Measurements from ENCODE around the gene MOB2.

The MOB2 gene, protein sequence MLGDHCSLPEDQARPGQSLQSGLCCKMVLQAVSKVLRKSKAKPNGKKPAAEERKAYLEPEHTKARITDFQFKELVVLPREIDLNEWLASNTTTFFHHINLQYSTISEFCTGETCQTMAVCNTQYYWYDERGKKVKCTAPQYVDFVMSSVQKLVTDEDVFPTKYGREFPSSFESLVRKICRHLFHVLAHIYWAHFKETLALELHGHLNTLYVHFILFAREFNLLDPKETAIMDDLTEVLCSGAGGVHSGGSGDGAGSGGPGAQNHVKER

DNA sequence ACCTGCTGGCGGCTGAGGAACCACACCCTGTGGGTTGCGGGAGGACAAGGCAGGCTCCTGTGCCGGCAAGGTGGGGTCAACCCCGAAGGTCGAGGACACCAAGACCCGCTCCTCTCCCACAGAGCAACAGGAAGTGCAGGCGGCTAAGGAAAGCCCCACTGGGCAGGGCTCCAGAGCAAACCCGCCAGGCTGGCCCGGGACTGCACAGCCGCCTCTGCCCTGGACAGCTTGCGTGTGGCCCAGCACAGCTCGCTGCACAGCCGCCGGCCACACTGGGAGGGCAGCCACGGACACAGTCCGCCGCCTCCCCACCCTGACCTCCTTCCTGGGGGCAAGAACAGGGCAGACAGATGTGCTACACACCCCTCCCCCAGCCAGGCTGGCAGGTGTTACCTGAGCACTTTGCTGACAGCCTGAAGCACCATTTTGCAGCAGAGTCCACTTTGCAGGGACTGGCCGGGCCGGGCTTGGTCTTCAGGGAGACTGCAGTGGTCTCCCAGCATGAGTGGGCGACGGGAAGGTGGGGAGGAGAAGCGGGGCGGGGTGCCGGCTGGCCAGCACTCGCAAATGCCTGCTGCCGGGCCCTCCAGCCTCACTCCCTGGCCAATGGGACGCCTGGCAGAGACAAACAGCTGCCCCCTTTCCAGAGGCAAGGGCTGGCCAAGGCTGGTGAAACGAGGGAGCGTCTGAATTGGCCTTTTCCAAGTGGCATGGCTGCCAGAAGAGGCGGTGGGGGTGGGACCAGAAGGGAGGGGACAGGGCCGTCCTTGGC is at the start of gene MOB2:
Gene MOB2 (minus strand): TSS at position 726 of the 772 bp plus-strand sequence. CDS start 223 bp downstream, at position 503.
- no peak for DNase-seq

DNA sequence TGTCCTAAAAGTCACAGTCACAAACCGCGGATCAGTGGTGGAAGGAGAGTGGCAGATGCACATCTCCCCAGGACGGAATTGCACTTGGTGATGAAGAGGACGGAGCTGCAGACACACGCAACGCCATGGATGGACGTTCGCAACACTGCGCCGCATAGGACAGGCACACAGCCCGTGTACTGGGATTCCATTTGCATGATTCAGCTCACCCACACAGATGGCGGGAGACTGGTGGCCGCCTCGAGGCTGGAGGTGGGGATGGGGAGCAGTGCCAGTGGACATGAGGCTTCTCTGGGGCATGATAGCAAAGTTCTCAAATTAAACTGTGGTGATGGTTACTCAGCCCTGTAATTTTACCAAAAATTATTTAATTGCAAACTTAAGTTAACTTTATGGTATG is 48.1 kb upstream of the MOB2 start:
- no peak for DNase-seq

DNA sequence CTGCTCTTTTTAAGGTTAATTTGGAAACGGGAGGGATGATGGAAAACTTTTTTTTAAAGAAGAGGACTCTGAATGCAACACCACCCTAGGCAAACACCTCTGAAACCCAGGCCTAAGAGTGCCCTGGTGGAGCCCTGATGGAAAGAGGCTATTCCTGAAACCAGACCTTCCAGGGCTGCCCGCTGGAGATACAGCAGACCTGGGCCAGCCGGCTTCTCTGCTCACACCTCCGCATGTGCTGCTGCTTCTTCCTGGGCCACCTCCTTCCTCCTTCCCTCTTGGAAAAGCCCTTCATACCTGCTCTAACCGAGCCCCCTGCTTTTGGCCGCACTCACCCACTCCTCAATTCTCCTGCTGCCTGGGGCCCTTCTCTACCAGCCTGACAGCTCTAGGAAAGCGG is 47.6 kb upstream of the MOB2 start:
- no peak for DNase-seq

DNA sequence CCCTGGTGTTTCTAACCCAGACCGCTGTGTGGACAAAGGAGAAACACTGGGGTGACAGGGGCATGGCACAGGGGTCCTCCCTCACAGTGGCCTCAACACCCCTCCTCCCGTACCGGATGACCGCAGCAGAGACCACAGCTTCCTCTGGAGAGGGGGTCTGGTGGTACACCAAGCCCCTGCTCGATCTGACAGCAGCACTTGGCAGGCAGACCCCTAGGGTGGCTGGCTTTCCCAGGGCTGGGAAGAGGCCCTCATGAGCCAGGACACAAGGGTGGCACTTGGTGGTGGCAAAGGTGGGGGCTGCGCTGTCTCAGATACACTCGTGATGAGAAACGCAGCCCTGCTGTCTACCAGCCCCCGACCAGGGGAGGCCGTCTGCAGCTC is 46.8 kb upstream of the MOB2 start:
- no peak for DNase-seq

DNA sequence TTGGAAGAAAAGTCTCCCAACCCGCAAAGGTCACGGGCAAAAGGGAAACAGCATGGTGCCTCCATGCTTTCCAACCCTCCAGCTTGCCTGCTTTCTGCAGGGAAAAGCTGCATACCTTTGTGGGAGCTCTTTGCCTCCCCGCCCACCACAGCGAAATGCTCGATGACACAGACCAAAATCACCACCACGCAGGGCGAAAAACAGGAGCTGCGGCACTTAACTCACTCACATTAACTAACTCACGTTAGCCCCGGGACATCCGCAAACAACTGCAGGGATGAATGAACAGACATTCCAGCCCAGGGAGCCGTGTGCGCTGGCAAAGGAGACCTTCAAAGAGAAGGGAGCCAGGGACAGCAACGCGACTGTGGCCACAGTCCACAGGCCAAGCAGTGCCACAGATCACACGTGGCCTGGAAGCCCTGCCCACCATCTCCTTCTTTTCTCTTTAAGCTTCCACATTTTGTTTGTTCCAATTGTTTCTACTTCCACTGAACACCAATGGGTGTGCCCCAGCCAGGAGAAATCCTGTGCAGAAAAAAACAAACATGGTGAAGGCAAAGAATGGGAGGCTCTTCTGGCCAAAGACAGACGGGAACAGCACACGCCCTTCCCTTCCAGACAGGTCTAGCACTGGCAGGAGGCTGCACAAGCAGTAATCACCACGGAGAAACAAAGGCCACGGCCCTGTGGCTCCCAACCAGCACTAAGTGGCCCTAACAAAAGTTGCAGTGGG is 46.2 kb upstream of the MOB2 start:
- no peak for DNase-seq

DNA sequence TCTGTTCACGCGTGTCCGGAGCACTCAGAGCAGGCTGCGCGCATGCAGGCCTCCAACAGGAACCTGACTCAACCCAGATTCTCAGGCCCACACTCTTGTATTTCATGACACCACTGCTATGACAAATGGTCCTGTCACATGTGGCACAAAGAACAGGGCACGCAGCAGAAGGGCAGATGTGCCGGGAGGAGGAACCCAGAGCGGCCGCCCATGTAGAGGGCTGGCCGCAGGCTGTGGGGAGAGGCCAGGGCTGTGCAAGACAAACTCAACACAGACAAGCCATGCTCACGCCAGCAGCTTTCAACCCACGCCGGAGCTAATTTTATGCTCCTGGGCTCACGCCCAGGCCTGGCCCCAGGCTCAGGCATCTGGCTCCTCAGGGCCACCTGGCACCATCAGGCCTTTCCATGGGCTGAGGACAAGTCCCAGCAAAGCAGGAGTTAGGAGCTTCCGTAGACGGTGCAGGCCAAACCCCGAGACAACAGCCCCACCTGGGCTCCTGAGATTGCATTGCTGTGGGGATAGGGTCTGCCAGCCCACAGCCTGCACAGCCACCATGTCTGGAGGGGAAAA is 45.5 kb upstream of the MOB2 start:
- DNase-seq = no peak

DNA sequence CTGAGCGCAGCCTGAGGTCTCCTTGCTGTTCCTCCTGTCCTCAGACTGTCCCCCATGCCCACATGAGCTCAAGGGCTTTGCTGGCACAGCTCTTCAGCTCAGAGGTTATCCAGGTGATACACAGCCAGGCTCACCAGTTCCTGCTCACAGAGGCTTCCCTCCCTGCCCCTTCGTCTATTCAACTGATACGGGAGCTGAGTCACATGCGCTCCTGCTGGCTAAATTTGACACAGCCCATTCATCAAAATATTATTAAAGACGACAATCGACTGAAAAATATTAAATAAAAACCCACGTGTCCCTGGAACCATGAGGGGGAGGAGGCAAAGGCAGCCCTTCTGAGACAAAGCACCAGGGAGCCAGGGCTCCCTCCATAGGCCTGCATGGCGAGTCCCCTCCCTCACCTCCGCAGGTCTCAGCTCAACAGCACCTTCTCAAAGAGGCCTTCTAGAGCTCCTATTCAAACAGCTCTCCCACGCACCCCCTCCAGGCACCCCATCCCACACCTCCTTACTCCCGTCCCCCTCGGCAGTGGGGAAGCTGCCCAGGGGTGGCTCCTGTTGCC is 45.0 kb upstream of the MOB2 start:
- no peak for DNase-seq

DNA sequence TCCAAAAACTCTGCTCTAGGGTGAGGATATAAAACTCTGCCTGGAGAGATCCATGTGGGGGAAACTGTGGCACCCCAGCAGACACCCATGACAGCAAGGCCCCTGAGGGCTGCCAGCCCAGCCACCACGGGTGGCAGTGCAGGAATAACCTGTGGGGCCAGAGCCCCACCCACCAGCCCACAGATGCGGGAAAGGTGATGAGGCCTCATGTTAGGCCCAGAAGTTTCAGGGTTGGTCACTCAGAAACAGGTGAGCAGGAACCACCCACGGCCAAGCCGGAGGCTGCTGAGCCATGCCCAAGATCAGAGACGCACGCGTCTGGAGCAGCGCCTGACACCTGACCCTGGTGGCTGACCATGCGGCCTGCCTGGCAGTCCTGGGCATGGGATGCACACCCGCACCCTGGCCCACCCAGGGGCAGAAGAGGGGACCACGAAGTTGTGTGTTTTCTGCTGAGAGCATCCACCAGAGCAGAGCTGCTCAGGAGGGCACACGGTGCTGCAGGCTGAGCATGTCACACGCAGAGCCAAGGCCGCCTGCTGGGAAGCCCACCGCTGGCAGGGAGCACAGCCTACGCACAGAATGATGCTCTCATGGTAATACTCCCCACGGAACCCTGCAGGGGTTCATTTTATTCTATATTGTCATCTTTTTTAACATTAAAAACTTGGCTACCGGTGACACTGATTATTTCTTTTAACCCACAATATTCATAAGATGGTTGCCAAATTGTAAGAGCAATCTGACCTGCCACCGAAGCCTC is 44.3 kb upstream of the MOB2 start:
- no peak for DNase-seq

DNA sequence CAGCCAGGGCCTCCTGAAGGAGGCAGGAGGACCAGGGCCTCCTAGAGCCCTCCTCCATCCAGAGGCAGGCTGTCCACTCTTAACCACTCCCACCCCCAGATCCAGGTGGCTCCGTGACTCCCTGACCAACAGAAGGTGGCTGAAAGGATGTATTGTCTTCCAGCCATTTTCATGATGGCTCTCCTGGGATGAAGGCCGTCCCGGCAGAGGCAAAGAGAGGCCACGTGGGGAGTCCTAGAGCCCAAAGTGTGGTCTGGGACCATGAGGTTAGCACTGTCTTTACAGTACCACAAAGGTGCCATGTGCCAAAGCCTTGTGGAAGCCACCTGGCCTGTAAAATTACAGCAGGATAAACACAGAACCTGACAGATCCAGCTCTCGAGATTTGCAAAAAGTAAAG is 43.2 kb upstream of the MOB2 start:
- DNase-seq = no peak

DNA sequence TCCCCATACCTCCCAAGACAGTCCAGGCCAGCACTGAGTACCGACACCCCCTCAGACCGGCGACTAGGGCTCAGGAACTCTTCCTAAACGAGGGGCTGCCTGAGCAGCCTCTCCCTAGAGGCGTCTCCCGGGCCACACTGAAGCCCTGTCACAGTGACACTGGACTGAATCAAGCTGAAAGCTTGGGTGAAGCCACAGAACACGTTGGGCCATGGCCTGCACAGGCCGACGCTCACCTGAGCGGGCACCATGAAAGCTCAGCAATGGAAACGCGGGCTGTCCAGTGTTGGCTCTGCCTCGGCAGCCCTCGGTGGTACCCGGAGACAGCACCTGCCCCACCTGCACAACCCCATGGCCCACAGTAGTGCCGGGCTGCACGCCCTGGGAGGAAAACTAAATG is 42.7 kb upstream of the MOB2 start:
- DNase-seq = no peak

DNA sequence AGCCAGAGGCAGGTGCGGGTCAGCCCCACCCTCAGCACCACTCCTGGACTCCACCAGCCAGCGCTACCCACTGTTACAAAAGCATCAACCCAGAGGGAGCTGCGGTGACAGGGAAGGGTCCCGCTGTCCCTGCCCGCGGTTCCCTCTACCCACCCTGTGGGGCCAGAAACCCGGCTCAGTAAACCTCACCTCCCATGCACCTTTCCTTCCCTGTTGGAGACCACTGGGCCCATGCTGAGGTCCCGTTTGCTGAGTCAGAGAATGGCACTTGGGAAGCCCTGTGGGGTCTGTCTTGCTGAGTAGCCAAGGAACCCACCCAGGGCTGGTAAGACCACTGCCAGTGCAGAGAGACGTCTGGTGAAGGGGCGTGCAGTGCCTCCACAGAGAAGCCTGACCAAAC is 42.1 kb upstream of the MOB2 start:
- no peak for DNase-seq

DNA sequence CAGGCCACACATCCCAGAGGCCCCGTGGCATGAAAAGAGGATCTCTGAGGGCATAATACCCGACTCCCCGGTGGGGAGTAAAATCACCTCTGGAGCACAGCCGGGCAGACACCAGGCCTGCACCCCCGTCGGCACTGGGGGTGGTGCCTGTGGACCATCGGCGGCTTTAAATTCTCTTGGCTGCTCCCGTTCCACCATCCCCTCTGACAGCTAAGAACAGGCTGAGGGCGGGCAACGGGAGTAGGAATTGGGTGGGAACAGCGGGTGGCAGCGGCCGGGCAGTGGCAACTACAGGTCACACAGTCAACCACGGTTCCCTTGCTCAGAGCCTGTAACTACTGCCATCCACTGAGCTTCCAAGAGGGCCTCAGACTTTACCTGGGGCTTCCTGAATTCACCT is 40.2 kb upstream of the MOB2 start:
- no peak for DNase-seq

DNA sequence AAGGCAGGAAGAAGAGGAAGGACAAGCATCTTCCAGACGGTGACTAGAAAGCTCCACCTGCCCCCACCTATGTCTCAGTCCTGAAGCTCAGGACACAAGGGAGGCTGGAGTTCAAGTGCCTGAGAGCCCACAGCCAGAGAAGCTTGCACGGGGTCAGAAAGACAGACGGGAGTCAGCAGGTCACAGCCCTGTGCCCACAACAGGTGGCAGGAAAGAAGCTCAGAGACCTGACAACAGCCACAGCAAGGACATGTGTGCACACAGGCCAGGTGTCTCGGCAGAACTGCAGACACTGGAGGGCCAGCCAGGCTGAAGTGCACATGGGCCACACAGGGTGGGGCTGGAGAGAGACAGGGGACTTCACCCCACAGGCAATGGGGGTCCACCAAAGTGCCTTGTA is 37.2 kb upstream of the MOB2 start:
- no peak for DNase-seq

DNA sequence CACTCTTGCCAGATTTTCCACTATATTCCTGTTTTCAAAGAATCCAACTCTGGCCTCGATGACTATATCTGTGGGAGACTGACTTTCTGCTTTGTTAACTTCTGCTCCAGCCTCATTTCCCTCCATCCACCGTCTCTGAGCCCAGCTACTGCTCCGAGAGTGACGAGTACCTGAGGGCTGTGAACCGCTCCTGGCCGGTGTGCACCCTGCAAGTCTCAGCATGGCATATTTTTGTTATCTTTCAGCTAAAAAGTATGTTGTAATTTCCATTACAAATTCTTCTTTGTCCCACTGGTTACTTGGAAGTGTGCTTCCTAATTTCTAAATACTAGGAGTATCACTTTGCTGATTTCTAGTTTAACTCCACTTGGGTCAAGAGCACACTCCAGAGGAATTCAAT is 36.5 kb upstream of the MOB2 start:
- no peak for DNase-seq

DNA sequence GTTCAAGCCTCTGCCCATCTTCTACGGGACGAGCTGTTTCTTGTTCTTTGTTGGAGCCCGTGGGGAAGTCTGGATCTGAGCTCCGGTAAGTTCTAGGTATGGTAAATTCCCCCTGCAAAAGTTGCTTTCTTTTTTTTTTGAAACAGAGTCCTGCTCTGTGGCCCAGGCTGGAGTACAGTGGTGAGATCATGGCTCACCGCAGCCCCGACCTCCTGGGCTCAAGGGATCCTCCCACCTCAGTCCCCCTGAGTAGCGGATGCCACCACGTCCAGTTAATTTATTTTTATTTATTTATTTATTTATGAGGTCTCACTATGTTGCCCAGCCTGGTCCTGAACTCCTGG is 35.5 kb upstream of the MOB2 start:
- no peak for DNase-seq

DNA sequence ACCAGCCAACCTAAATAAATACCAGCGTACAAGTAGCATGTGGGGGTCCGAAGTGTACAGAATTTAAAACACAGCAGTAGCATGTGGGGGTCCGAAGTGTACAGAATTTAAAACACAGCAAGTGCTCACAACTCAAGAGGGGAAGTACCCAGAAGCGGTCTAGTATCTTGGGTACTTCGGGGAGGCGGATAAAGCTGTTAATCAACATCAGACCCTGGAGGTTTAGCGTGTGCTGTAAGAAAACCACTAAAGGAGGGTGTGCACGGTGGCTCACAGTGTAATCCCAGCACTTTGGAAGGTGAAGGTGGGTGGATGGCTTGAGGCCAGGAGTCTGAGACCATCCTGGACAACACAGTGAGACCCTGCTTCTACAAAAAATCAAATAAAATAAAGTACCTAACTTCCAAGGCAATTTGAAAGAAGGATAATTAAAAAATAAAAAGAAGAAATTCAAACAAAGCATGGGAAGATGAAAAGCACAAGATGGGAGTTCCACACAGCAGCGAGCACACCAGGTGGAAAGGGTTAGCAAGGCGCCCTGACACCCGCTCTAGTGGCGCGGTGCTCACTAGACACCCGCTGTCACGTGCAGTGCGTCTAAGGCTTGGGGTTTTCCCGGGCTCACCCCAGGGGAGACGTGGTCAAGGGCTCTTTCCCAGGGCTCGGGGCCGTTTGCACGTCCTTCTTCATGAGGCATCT is 35.0 kb upstream of the MOB2 start:
- DNase-seq = no peak

DNA sequence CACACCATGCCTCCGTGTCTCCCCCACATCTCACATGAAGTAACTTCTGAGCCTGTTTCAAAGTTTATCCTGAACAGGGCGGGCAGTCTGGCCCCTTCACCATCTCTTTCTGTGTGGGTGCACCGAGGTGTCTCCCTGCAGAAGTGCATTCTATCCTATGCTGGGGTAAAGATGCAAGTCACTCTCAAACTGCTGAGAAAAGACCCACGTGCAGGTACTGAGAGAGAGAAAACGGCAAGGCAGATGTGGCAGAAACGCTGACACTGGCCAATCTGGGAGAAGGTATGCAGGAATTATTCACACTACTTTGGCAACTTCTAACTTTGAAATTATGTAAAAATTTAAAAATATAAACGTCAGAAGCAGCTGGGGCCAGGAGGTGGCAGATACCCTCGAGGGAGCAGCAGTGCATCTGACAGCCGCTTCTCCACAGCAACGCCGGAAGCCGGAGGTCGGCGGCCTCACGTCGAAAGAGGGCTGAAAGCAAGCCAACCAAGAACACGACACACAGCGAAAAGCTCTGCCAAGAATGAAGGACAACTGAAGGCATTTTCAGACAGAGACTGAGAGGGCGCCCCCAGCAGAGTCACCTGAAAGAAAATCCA is 34.2 kb upstream of the MOB2 start:
- no peak for DNase-seq

DNA sequence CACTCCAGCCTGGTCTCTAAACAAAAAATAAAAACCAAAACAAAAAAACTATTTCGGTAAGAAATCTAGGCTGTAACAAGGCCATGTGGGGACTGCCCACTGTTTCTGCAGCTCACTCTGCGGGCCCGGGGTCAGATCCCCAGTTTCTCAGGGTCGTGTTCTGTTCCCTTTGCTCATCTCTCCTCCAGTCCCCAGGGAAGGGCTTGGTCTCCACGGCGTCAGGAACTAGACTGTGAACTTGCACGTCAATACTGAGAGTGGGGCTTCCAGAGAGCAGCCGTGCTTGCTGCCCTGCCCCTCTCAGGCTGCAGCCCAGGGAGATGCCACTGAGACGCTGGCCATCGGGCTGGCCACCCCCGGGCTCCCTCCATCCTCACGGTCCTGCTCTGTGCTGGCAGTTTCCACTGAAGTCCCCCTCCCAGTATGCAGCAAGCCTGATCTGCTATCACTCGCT is 33.7 kb upstream of the MOB2 start:
- no peak for DNase-seq

DNA sequence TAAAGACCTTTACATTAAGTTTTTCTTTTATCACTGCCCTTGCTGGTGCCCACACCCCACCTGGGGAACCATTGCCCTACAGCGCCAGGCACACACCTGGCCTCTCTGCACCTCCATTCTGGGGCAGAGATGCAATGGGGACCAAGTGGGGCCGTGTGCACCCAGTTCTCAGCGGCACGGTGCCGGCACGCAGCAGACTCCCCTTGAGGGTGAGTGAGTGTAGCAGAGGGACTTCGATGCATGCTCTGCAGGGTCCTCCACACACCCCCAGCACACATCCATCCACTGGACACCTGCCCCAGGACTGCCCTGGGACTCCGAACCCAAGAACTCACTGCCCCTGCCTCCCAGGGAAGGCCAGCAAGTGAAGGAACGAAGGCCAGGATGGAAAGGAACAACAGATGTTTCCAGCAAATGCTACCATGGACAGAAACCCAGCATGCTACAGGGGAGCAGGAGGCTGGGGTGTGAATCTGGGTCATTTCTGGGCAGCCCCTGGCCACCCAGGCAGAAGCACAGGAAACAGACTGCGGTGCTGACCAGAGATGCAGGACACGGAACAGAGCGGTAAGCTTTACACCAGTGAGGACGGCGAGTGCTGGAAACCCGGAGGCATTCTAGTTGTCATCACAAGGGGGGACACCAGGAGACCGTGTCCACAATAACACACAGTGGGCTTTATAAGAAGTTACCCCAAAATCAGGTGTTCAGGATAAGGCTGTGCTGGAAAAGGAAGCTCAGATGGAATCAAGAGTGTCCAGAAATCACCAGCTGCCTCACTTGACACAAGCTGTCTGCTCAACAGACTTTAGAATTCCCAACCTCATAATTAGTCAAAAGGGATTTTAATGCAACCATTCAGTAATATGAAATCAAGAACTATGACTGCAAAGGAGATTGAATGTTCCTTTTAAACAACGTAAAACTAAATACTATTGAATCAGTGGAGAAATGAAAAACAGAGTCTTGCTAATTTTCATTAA is 32.7 kb upstream of the MOB2 start:
- DNase-seq = no peak

DNA sequence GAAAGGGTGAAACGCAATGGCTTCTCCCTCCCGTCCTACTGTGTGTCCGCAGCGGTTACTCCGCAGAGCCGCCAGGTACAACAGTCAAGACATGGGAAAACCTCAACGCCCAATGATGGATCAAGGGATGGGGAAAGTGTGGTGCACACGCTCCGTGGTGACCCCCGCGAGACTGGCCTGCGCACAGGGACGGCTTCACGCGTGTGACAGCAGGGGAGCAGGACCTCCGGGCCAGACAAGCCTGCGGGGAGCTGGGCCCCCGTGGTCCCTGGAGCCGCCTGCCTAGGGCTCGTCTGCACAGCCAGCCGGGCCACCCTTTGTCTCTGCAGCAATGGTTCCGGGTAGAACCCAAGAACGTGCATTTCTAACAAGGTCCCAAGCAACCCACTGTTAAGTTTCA is 31.7 kb upstream of the MOB2 start:
- DNase-seq = no peak
